Measurements from ENCODE around the gene CDK6. TPM values are rescaled to one million over a fixed set of nuclear protein-coding genes. Genes with fewer than 3 reads are reported as not detected.
A peak's percentile ranks its signal among the peaks of the same experiment; 100 is the strongest.

The CDK6 gene
- total RNA-seq, 1 donor from 2014 or later, result 23.3 TPM

- H3K9me3 Mint-ChIP-seq (ENCODE audit: low read depth), result no peaks in the 10 kb centered on the region
- no peaks in the 10 kb centered on the region for H3K27me3 Mint-ChIP-seq
- peaks cover 2% of the 10 kb centered on the region for H3K36me3 Mint-ChIP-seq (ENCODE audit: insufficient read depth)
- no peak for DNase-seq (ENCODE audit: low spot score, unreplicated experiment)
- no peak overlapping the region for H3K4me3 Mint-ChIP-seq (ENCODE audit: low read depth)
- H3K27ac Mint-ChIP-seq, result no peak overlapping the region
- TF ChIP-seq, protein P1, sequence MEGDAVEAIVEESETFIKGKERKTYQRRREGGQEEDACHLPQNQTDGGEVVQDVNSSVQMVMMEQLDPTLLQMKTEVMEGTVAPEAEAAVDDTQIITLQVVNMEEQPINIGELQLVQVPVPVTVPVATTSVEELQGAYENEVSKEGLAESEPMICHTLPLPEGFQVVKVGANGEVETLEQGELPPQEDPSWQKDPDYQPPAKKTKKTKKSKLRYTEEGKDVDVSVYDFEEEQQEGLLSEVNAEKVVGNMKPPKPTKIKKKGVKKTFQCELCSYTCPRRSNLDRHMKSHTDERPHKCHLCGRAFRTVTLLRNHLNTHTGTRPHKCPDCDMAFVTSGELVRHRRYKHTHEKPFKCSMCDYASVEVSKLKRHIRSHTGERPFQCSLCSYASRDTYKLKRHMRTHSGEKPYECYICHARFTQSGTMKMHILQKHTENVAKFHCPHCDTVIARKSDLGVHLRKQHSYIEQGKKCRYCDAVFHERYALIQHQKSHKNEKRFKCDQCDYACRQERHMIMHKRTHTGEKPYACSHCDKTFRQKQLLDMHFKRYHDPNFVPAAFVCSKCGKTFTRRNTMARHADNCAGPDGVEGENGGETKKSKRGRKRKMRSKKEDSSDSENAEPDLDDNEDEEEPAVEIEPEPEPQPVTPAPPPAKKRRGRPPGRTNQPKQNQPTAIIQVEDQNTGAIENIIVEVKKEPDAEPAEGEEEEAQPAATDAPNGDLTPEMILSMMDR (IDR thresholded peaks at IDR 0.05; ENCODE audit: unreplicated experiment), result no peak
- peaks cover 6% of the 10 kb centered on the region for H3K4me1 Mint-ChIP-seq (ENCODE audit: low read depth)
Observed at GRCh38 chr7:92782855-92783254, 53.5 kb downstream of the CDK6 start.

- Mint-ChIP-seq H3K27ac (peak overlapping the region; percentile 42), H3K4me3 (ENCODE audit: low read depth) (no peak overlapping the region)
Observed at GRCh38 chr7:92782236-92782635, 54.1 kb downstream of the CDK6 start.

DNA sequence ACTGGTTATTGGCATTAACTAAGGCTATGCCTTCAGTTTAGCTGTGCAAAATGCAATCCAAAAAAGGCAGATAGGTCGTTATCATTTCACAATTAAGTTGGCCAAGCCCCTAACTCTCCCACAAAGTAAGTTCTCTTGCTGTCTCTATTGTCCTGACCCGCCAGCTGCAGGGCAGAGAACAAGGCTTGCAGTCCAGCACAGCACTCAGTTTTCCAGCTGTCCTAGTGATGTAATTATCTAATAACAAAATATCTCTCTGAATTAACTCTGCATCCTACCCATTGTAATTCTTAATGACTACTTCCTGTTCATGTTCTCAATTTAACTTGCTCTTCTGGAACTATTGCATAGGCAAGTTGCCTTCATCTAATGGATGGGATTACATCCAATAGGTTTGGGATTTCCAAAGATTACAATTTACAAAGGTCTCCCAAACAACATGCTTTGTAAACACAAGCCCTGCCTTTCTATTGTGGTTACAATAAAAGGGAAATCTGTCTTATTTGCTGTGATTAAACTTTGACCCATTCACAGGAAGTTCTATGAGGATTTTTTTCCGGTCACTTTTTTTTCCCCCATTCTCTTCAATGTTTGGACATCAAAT, 55.2 kb downstream of the CDK6 start:
- TF ChIP-seq, protein P1 (IDR thresholded peaks at IDR 0.05; ENCODE audit: unreplicated experiment), result no peak
- H3K9me3 Mint-ChIP-seq (ENCODE audit: low read depth), result peaks cover 6% of the 10 kb centered on the region
- H3K4me3 Mint-ChIP-seq (ENCODE audit: low read depth), result no peak overlapping the region
- no peaks in the 10 kb centered on the region for H3K27me3 Mint-ChIP-seq
- no peak overlapping the region for H3K27ac Mint-ChIP-seq
- peaks cover 6% of the 10 kb centered on the region for H3K4me1 Mint-ChIP-seq (ENCODE audit: low read depth)
- peaks cover 8% of the 10 kb centered on the region for H3K36me3 Mint-ChIP-seq (ENCODE audit: insufficient read depth)
- DNase-seq (ENCODE audit: low spot score, unreplicated experiment), result no peak

More at GRCh38 chr7:92782236-92782635, 54.1 kb downstream of the CDK6 start:
- TF ChIP-seq, protein P1 (IDR thresholded peaks at IDR 0.05; ENCODE audit: unreplicated experiment), result no peak
- Mint-ChIP-seq H3K9me3 (ENCODE audit: low read depth) (no peaks in the 10 kb centered on the region), H3K27me3 (no peaks in the 10 kb centered on the region), H3K36me3 (ENCODE audit: insufficient read depth) (peaks cover 2% of the 10 kb centered on the region), H3K4me1 (ENCODE audit: low read depth) (peaks cover 6% of the 10 kb centered on the region)
- no peak for DNase-seq (ENCODE audit: low spot score, unreplicated experiment)

DNA sequence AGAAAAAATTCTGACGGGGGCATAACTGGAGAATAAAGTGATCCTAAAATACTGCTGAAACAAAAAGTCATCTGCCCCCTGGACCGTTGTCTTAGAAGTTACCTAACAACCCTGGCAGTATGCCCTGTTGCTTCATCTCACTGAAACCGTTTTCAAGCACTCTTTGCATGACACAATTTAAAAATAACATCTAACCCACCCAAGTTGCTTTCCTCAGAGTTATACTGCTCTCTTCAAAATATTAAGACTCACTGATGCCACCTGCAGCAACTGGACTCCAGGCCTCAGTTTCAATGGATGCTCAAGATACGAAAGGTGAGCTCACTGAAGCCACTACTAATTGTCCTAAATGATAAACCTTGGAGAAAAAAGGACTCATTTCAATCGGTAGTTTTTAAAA, 57.4 kb downstream of the CDK6 start:
- H3K4me1 Mint-ChIP-seq (ENCODE audit: low read depth), result peaks cover 6% of the 10 kb centered on the region
- H3K36me3 Mint-ChIP-seq (ENCODE audit: insufficient read depth), result peaks cover 7% of the 10 kb centered on the region
- H3K4me3 Mint-ChIP-seq (ENCODE audit: low read depth), result no peak overlapping the region
- H3K27me3 Mint-ChIP-seq, result no peaks in the 10 kb centered on the region
- DNase-seq (ENCODE audit: low spot score, unreplicated experiment), result no peak
- no peak overlapping the region for H3K27ac Mint-ChIP-seq
- TF ChIP-seq, protein P1 (IDR thresholded peaks at IDR 0.05; ENCODE audit: unreplicated experiment), result no peak
- H3K9me3 Mint-ChIP-seq (ENCODE audit: low read depth), result peaks cover 6% of the 10 kb centered on the region

- TF ChIP-seq, protein P1 (IDR thresholded peaks at IDR 0.05; ENCODE audit: unreplicated experiment), result no peak
- Mint-ChIP-seq H3K36me3 (ENCODE audit: insufficient read depth) (peaks cover 7% of the 10 kb centered on the region), H3K9me3 (ENCODE audit: low read depth) (peaks cover 6% of the 10 kb centered on the region), H3K27ac (no peak overlapping the region), H3K27me3 (no peaks in the 10 kb centered on the region), H3K4me3 (ENCODE audit: low read depth) (no peak overlapping the region), H3K4me1 (ENCODE audit: low read depth) (peaks cover 6% of the 10 kb centered on the region)
- no peak for DNase-seq (ENCODE audit: low spot score, unreplicated experiment)
Observed at GRCh38 chr7:92777993-92778392, 58.4 kb downstream of the CDK6 start.
